ENCODE measurements around the gene PKP2. TPM values are rescaled to one million over a fixed set of nuclear protein-coding genes. Genes with fewer than 3 reads are reported as not detected.

Gene PKP2
- total RNA-seq, 2 donors from 2014 or later = 0.54 to 8.8 TPM

DNA sequence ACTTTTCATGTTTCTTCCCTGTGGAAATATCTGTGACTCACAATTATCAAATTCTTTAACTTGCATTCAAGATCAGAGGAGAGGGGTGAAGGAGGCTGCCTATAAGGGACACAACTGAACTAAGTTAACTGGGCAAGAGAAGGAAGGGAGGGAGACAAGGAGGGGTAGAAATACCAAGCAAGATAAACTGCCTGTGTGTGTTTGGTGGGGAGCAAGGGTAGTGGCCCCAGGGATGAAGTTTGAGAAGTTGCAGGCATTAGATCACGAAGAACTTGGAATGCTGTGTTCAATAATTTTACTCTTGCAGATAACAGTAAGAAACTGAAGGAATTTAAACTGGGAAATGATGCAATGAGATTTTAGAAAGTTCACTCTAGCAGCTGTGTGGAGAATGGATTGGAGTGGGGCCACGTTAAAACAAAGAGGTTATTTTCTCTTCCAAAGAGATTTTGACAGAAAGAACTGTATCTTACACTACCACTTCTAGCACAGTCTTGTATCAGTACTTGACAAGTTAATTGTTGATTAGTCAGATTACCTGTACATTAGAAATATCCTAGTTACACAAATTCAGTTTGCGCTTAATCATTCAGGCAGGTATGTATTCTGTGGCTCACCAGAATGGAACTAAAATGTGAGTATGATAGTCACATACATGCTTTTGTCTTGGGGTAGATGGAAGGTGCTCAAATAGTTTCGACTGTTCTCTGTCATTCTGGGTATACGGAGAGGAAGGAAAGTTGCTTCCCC, 7.4 kb downstream of the PKP2 start:
- no peak for DNase-seq (ENCODE audit: low spot score)
- Histone ChIP-seq H3K27ac (no peak overlapping the region), H3K4me3 (no peak overlapping the region), H3K36me3 (no peaks in the 10 kb centered on the region), H3K4me1 (ENCODE audit: control insufficient read depth in 1 of 2, low read depth in 2 of 2) (no peaks in the 10 kb centered on the region), H3K9me3 (no peaks in the 10 kb centered on the region), H3K27me3 (replicated peaks; ENCODE audit: insufficient read depth) (no peaks in the 10 kb centered on the region)
- ATAC-seq (ENCODE audit: insufficient number of reproducible peaks, low FRiP score, low read depth) = no peak
- TF ChIP-seq, protein P1, sequence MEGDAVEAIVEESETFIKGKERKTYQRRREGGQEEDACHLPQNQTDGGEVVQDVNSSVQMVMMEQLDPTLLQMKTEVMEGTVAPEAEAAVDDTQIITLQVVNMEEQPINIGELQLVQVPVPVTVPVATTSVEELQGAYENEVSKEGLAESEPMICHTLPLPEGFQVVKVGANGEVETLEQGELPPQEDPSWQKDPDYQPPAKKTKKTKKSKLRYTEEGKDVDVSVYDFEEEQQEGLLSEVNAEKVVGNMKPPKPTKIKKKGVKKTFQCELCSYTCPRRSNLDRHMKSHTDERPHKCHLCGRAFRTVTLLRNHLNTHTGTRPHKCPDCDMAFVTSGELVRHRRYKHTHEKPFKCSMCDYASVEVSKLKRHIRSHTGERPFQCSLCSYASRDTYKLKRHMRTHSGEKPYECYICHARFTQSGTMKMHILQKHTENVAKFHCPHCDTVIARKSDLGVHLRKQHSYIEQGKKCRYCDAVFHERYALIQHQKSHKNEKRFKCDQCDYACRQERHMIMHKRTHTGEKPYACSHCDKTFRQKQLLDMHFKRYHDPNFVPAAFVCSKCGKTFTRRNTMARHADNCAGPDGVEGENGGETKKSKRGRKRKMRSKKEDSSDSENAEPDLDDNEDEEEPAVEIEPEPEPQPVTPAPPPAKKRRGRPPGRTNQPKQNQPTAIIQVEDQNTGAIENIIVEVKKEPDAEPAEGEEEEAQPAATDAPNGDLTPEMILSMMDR (IDR thresholded peaks at IDR 0.05) = no peak

DNA sequence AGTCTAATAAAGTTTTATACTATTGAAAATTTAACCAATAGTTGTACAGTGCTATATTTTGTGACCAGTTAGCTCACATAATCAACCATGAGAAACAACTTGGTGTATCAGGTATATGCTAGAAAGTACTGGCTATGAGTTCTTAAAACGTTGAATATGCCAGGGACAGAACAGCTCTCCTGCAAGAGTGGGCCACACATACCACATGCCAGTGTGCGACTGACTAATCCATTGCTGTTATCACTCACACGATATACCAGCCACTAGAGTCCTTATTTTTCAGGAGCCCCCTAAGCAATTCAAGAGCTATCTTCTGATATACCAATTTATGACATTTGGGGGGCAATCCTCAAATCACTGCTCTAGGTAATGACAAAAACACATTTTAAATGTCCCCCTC, 9.5 kb downstream of the PKP2 start:
- no peak for DNase-seq (ENCODE audit: low spot score)
- Histone ChIP-seq H3K4me1 (ENCODE audit: control insufficient read depth in 1 of 2, low read depth in 2 of 2) (no peaks in the 10 kb centered on the region), H3K36me3 (no peaks in the 10 kb centered on the region), H3K4me3 (no peak overlapping the region), H3K27me3 (replicated peaks; ENCODE audit: insufficient read depth) (no peaks in the 10 kb centered on the region), H3K9me3 (no peaks in the 10 kb centered on the region), H3K27ac (no peak overlapping the region)
- TF ChIP-seq, protein P1 (IDR thresholded peaks at IDR 0.05) = no peak
- no peak for ATAC-seq (ENCODE audit: insufficient number of reproducible peaks, low FRiP score, low read depth)

DNA sequence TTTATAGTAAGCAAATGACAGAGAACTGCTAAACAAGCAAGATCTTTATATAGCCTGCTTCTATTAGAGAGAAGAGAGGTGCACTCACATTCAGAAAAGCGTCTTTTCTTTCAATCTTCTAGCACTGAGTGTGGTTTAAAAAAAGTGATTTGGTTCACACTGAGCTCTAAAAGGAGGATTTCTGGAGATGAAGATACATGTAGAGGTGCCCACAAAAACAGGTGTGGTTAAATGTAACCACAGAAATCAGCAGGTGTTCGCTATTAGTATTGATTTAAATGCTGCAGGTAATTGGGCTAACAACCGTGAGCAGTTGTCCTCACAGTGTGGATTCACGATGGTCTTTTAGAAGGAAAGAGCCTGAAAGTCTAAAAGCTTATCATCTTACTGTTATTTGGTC, 10.7 kb downstream of the PKP2 start:
- DNase-seq (ENCODE audit: low spot score) (no peak), ATAC-seq (ENCODE audit: insufficient number of reproducible peaks, low FRiP score, low read depth) (no peak)
- no peaks in the 10 kb centered on the region for H3K36me3 ChIP-seq
- no peaks in the 10 kb centered on the region for H3K9me3 ChIP-seq
- TF ChIP-seq, protein P1 (IDR thresholded peaks at IDR 0.05) = no peak
- H3K27me3 ChIP-seq (replicated peaks; ENCODE audit: insufficient read depth) = no peaks in the 10 kb centered on the region
- no peak overlapping the region for H3K27ac ChIP-seq
- H3K4me3 ChIP-seq = no peak overlapping the region
- H3K4me1 ChIP-seq (ENCODE audit: control insufficient read depth in 1 of 2, low read depth in 2 of 2) = no peaks in the 10 kb centered on the region

DNA sequence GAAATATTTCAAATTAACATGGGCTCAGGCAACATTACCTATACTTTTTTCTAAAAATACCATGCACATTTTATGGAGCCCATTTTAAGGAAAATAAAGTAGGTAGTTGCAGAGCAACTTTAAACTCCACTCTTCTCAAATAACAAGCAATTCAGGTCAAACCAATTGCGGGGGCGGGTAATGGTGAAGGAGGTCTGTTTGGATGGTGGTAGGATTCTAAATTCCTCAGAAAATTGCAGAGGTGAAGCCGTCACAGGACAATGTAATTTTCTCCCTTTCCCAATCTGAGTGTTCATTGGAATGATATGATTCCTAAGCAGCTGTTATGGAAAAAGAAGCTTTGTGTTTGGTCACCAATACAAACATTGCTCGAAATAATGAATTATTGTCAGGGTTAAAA, 11.6 kb downstream of the PKP2 start:
- no peak overlapping the region for H3K4me3 ChIP-seq
- no peaks in the 10 kb centered on the region for H3K9me3 ChIP-seq
- H3K27me3 ChIP-seq (replicated peaks; ENCODE audit: insufficient read depth) = no peaks in the 10 kb centered on the region
- no peaks in the 10 kb centered on the region for H3K36me3 ChIP-seq
- no peak for ATAC-seq (ENCODE audit: insufficient number of reproducible peaks, low FRiP score, low read depth)
- TF ChIP-seq, protein P1 (IDR thresholded peaks at IDR 0.05) = no peak
- no peak overlapping the region for H3K27ac ChIP-seq
- no peak for DNase-seq (ENCODE audit: low spot score)
- no peaks in the 10 kb centered on the region for H3K4me1 ChIP-seq (ENCODE audit: control insufficient read depth in 1 of 2, low read depth in 2 of 2)

DNA sequence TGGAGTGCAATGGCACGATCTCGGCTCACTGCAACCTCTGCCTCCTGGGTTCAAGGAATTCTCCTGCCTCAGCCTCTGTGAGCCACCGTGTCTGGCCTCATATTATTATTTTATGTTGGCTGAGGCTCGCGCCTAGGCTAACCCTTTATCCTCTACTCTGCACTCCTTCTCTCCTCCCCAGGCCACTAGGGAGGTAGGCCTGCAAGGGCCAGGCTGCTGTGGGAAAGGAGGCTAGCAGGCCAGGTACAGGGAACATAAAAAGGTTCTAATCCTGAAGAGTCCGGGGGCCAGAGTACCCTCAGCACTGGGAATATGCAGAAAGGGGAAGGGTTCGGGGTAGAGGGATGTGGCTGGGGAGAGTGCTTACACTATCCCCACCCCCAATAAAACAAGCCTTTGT, 14.9 kb downstream of the PKP2 start:
- no peak overlapping the region for H3K27ac ChIP-seq
- no peak overlapping the region for H3K4me3 ChIP-seq
- no peaks in the 10 kb centered on the region for H3K4me1 ChIP-seq (ENCODE audit: control insufficient read depth in 1 of 2, low read depth in 2 of 2)
- H3K9me3 ChIP-seq = no peaks in the 10 kb centered on the region
- ATAC-seq (ENCODE audit: insufficient number of reproducible peaks, low FRiP score, low read depth) (no peak), DNase-seq (ENCODE audit: low spot score) (no peak)
- TF ChIP-seq, protein P1 (IDR thresholded peaks at IDR 0.05) = no peak
- no peaks in the 10 kb centered on the region for H3K36me3 ChIP-seq
- no peaks in the 10 kb centered on the region for H3K27me3 ChIP-seq (replicated peaks; ENCODE audit: insufficient read depth)

All from thoracic aorta (tissue), 2 donors.